Loucy (cell line): Measurements from ENCODE around the gene PSPN.

ENCODE experiments used
- EZH2phosphoT487 ChIP-seq: fragments of 200-600 bp; IDR thresholded peaks from 2 replicates; pipeline ENCODE4 v1.6.1; 2018; ENCODE audit warnings: antibody characterized with exemption, mild to moderate bottlenecking, moderate library complexity, borderline replicate concordance
- TF ChIP-seq, protein P1 (sequence below): fragments of 200-600 bp; sonication (generic); conservative IDR thresholded peaks from 2 replicates; pipeline ENCODE4 v1.5.1; 2014; ENCODE audit warnings: mild to moderate bottlenecking, antibody characterized with exemption, low read length

DNA sequence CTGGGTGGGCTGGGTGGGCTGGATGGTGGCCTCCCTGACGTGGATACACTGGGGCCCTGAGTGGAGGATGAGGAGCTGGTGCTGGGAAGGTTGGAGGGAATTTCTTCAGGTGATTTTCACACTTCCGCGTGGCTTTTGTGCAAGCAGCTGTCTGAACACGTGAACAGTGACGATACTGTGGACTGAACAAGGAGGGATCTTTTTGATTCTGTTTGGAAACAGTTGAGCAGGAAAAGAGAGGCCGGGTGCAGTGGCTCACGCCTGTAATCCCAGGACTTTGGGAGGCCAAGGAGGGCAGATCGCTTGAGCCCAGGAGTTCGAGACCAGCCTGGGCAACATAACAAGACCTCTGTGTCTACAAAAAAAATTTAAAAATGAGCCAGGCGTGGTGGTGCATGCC, 26.3 kb upstream of the PSPN start:
- TF ChIP-seq, protein P1, sequence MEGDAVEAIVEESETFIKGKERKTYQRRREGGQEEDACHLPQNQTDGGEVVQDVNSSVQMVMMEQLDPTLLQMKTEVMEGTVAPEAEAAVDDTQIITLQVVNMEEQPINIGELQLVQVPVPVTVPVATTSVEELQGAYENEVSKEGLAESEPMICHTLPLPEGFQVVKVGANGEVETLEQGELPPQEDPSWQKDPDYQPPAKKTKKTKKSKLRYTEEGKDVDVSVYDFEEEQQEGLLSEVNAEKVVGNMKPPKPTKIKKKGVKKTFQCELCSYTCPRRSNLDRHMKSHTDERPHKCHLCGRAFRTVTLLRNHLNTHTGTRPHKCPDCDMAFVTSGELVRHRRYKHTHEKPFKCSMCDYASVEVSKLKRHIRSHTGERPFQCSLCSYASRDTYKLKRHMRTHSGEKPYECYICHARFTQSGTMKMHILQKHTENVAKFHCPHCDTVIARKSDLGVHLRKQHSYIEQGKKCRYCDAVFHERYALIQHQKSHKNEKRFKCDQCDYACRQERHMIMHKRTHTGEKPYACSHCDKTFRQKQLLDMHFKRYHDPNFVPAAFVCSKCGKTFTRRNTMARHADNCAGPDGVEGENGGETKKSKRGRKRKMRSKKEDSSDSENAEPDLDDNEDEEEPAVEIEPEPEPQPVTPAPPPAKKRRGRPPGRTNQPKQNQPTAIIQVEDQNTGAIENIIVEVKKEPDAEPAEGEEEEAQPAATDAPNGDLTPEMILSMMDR: no peak
- TF ChIP-seq EZH2phosphoT487: no peak
